ENCODE results near the gene MCAT. TPM values are rescaled to one million over a fixed set of nuclear protein-coding genes. Genes with fewer than 3 reads are reported as not detected.
A peak's percentile ranks its signal among the peaks of the same experiment; 100 is the strongest.

MCAT gene, protein sequence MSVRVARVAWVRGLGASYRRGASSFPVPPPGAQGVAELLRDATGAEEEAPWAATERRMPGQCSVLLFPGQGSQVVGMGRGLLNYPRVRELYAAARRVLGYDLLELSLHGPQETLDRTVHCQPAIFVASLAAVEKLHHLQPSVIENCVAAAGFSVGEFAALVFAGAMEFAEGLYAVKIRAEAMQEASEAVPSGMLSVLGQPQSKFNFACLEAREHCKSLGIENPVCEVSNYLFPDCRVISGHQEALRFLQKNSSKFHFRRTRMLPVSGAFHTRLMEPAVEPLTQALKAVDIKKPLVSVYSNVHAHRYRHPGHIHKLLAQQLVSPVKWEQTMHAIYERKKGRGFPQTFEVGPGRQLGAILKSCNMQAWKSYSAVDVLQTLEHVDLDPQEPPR
- 13.4 and 16.2 TPM in 2 replicates for total RNA-seq

DNA sequence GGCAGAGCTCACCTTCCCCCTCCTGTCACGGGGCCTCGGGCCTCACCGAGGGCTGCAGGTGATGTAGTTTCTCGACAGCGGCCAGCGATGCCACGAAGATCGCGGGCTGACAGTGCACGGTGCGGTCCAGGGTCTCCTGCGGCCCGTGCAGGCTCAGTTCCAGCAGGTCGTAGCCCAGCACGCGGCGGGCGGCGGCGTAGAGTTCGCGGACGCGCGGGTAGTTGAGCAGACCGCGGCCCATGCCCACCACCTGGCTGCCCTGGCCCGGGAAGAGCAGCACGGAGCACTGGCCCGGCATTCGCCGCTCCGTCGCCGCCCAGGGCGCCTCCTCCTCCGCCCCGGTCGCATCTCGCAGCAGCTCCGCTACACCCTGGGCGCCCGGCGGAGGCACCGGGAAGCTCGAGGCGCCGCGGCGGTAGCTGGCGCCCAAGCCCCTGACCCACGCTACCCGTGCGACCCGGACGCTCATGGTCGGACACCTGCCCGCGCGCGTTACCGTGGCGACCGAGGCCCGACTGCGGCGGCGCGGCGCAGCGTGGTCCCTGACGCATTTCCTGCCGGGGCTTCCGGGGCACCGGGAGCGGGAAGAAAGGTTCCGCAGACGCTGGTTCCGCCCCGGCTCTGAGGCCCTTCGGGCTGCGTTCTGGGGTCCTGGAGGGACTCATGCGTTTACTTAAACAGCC lies at the start of gene MCAT:
MCAT (minus strand) TSS at position 519 of the 683 bp plus-strand sequence; CDS start at position 469, 50 bp downstream.
- DNase-seq (ENCODE audit: low read depth, low spot score), result no peak

DNA sequence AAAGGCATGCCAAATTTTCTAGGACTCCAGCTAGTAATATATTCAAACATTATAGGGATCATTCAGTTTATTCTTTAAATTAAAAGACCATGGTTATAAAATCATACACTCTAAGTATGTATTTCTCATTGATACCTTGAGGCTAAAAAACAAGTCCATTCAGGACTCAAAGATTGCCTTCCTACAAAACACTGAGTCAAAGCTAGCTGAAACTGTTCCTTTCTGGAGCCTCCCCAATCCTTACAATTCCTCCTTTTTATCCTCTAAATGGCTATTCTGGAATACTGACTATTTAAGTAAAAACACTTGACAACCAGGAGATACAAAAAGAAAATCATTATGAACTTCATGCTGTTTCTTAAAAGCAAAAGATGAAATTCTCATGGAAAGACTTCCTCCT lies 48.6 kb upstream of the MCAT start:
- no peak for DNase-seq (ENCODE audit: low read depth, low spot score)

DNA sequence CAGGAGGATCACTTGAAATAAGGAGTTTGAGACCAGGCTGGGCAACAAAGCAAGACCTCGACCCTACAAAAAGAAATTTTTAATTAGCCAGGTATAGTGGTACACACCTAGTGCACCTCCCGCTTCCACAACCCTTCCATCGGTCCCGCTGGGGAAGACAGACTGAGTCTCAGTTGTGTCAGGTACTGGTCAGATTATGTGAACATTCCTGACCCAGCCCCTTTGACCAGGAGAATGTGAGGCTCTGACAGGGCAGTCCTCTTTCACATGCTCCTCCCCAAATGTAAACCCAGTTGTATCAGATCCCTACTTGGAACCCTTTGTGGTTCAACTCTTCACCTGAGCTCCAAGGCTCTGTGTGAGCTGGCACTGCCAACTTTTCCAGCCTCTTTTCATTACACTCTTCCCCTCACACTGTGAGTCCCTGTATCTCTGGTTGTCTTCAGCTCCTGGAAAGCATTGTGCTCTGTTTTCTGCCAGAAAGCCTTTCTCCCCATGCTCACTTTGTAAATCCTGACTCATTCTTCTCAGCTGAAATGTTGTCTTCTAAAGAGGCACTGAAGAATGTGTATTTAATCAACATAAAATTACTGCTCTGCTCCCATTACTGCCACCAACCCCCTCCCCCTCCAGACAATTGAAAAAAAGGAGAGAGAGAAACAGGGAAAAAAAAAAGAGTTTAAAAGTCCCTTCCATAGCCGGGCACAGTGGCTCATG lies 45.8 kb upstream of the MCAT start:
- no peak for DNase-seq (ENCODE audit: low read depth, low spot score)

DNA sequence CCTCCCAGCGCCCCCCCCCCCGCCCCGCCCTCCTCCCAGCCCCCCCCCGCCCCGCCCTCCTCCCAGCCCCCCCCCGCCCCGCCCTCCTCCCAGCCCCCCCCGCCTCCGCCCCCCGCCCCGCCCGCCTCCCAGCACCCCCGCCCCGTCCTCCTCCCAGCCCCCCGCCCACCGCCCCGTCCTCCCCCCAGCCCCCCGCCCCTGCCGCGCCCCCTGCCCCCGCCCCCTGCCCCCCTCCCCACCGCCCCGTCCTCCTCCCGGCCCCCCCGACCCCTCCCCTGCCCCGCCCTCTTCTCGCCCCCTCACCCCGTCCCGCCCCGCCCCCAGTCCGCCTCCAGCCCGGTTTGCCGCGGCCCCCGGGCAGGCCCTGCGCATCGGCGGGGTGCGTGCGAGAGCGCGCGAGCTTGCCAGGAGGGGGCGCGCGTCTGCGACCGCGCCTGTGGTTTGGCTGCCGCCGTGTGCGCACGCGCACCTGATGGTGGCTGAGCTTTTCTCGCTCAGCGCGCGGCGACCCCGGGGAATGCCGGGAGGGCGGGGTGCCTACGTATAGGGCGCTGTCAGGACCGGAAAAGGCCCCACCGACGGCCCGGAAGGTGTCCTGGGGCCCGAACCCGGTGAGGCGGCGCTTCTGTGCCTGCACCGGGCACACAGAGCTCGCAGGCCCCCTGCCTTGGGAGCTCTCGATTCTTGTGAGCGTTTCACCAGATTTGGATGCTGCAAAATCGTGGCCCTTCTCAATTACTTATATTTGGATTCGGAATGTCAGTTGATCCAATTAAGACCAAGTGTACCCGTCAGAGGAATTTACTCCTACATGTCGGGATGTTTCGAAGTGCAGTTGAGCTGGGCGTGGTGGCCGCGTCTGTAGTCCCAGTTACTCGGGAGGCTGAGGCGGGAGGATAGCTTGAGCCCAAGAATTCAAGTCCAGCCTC lies 44.2 kb upstream of the MCAT start:
- DNase-seq (ENCODE audit: low read depth, low spot score), result peak; percentile 45

DNA sequence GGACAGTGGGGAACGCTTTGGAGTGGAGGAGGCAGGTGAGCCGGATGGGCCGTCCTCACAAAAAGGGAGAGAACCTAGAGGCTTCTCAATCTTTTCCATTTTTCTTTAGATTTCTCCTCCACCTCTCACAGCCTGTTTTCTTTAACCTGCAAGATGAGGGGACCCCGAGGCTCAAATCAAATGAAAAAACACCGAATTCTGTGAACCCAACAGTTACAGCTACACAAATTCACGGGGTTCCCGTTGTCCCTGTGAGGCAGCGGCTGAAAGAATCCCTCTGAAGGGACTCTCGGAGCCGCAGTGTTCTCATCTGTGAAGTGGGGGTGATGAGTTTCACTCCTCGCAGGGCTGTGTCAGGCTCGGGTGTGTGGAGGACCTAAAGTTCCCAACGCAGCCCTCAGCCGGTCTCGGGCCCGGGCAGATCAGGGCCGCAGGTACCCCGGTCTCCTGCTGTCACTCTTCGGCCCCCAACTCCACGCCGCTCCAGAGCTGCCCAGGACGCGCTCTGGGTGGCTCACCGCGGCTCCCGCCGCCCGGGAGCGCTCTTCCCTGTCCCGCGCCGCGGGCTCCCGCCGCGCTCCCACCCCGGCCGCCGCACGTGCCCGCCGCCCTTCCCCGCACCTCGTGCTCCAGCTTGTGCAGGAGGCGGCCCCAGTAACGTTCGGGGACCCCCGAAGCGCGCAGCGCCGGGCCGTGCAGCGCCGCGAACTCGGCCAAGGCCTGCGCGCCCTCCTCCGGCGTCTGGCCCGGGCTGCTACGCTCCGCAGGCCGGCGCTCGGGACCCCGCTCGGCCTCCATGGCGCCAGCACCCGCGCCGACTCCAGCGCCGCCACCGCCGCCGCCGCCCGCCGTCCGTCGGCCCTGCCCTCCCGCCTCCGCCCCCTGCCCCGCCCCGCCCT lies 43.3 kb upstream of the MCAT start, which contains the start of gene TTLL12:
TTLL12 (minus strand) TSS at position 863 of the 899 bp plus-strand sequence; CDS start at position 798, 65 bp downstream.
- no peak for DNase-seq (ENCODE audit: low read depth, low spot score)

DNA sequence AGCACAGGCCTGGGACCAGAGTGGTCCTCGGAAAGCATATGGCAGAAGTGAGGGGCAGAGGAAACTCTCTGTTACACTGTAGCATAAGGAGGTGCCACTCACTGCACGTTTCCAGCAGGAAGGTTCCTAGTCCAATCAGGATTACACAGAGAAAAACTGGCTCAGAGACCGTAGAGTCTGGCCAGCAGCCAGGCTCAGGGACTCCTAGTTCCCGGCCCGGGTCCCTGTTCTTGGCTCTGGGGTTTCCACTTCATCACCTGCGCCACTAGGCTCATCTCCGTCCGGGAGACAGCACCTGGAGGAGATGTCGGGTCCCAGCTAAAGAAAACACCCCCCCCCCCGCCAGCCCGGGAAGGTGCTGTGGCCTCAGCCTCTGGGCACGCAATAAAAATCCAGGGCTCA lies 42.7 kb upstream of the MCAT start:
- DNase-seq (ENCODE audit: low read depth, low spot score), result no peak

DNA sequence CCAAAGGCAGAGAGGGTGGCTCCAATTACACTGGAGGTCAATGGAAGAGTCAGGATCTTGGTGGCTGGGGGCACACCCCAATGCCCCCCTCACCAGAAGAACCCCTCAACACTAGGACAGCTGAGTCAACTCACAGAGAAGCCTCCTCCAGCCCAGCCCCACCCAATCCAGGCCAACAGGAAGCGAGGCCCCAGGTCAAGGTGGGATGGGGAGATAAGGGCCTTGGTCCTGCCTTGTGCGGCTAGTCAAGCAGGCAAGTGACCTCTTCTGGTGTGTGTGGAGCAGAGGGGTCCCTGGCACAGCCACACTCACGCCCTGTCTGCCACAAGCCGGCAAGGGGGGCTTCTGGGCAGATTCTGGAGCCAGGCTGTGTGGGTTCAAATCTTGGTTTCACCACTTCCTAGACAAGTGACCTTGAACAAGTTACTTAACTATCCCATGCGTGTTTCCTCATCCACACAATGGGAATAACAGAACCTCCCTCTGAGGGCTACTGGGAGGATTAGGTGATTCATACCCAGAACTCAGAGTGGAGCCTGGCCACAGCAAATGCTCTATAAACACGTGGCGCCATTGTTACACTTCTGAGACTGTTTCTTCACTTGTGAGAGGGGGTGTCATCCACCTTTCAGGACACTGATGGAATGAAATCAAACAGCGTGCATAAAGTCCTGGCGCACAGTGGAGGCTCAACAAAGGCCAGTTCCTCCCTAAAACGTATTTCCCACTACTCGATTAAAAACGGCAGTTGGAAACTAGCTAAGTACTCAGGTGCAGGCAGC lies 40.5 kb upstream of the MCAT start:
- peak; percentile 39 for DNase-seq (ENCODE audit: low read depth, low spot score)

DNA sequence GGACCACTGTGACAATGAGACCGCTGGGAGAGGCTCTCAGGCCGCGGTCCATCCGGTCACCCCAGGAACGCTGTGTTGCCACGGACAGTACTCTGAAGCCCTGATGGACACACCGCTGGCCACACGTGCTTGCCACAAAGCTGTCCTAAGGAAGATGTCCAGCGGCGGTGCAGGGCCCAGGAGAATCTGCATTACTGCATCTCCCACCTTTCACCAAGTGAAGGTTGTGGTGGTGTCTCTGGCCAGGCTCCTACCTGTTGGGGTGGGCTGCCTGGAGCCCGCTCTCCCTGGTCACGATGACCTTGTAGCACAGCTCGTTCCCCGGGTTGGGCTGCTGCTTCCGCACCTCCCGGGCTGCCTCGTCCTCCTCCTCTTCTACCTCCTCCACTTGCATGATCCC lies 39.5 kb upstream of the MCAT start:
- no peak for DNase-seq (ENCODE audit: low read depth, low spot score)

DNA sequence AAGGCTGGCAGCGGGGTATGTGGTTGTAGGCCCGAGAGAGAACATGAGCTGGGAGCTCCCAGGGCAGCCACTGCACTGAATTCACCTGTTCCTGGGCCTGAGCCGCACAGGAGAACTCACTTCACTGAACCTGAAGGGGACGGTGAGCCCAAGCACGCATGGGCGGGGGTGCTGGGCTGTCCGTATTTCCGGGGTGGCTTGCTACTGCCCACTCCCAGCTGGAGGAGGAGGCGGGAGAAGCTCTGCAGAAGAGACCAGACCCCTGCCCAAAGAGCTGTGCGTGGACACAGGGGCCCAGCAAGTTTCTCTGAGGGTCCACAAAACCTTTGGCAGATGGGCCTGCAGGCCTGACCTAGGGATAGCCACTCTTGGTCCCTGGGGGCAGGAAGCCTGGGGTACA lies 38.9 kb upstream of the MCAT start:
- DNase-seq (ENCODE audit: low read depth, low spot score), result no peak

DNA sequence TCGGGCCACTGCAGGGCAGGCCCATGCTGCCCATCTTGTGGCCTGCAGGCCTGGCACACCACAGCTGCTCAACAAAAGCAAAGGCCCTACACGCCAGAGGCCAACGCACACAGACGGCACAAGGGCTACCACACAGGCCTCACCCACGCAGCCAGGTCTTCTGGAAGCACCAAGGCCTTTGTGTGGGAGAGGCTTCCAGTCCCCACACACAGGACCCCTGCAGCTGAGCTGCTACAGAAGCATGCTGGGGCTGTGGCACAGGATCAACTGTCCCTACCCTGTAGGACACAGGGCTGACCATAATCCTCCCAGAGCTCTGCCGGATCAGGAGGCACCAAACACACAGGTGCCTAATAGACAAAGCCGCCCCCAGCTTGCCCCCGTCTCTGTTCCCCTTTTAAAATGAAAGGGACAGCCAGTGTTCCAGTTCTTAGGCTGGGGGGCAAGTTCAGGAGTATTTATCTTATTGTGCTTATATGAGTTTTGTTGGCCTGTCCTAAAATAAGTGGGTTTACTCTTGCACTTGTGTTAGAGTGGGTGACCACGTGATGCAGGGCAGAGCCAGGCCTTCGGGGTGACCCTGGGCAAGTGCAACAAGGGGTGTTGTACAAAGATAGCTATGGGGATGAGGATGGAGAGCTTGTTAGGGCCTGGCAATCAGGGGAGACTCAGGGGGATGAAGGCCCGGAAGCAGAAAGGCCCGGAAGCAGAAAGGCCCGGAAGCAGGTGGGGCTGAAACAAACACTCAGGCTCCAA lies 38.3 kb upstream of the MCAT start:
- DNase-seq (ENCODE audit: low read depth, low spot score), result no peak

DNA sequence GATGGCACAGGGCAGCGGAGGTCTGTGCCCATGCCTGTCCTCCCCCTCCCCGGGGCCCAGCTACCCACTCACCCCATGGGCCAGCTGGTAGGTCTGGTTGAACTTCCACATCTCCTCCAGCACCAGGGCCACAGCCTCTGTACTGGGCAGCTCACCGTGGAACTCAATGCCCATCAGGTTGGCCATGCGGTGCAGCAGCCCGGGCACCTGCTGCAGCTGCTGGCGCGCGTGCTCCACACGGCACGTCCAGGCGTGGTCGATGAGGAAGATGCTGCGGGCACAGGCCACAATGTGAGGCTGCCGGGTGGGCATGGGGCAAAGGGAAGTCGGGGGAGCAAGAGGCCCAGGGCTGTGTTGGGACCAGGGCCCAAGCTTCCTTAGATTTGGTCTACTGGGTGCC lies 37.5 kb upstream of the MCAT start:
- no peak for DNase-seq (ENCODE audit: low read depth, low spot score)

DNA sequence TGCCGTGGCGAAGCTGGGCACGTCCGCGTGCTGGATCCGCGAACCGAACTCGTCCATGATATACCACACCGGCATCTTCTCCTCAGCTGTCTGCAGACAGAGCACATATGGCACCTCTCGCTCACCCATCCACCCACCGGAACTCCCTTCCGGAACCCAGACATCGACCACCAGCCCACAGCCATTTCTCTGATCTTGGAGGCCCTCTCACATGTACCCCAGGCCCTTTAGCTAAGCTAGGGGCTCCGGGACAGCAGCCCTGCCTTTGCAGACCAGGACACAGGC lies 36.7 kb upstream of the MCAT start:
- DNase-seq (ENCODE audit: low read depth, low spot score), result no peak

DNA sequence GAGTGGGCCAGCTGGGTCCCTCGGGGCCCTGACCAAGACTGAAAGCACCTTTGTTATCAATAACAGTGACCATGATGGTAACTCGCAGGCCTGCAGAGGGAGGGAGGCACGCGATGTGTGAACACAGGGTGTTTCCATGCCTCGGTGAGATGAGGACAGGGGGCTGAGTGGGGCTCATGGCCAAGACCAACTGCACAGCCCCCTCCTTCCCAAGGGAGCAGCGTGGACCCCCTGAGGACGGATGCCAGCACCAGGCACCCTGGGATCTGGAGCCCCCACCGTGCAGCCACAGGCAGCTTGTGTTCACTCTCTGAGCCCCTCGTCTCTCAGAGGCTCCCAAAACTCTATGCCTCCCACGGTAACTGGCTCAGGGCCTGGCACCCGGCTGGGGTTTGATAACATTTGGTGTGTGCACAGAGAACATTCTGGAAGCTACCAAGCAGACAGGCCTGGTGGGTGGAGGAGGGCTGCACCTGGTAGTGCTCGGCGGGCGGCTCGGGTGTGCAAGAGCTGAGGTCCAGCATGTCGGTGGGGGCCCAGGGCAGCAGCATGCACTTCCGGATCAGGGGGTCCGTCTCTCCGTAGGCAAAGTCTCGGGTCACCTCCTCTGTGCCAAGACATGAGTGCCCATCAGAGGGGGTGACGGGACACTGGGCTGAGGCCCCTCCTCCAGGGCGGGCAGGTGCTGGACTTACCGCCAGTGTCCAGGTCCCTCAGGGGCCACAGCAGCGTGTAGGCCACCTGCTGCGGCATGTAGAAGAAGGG lies 36.1 kb upstream of the MCAT start:
- DNase-seq (ENCODE audit: low read depth, low spot score), result no peak

DNA sequence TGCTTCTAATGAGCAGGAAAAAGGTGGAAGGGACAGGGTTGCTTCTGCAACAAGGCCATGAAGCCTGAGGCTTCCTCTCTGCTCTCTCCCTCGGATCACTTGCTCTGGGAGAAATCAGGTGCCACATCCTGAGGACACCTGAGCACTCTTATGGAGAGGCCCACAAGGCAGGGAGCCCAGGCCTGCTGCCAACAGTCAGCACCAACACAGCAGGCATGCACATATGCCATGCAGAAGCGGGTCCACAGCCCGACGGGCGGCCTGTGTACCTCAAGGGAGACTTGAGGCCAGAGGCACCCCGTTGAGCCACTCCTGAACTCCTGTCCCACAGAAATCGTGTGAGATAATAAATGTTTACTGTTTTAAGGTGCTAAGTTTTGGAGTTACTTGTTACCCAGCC lies 34.3 kb upstream of the MCAT start:
- DNase-seq (ENCODE audit: low read depth, low spot score), result no peak

DNA sequence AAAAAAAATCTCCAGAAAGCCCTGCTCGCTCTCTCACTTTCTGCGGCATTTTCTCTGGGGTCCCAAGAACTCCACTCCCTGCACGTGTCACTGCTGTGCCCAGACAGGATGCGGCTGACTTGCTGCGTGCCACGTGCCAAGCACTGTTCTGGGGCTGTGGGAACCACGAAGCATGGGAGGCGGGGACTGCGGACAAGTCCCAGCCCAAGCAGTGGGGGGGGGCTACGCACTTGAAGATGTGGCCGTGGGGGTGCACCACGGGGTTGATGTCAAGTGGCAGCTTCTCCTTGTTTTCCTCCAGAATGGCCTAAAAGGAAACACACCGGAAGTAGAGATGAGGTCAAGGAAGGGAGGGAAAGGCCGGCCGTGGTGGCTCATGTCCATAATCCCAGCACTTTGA lies 32.9 kb upstream of the MCAT start:
- DNase-seq (ENCODE audit: low read depth, low spot score), result no peak

DNA sequence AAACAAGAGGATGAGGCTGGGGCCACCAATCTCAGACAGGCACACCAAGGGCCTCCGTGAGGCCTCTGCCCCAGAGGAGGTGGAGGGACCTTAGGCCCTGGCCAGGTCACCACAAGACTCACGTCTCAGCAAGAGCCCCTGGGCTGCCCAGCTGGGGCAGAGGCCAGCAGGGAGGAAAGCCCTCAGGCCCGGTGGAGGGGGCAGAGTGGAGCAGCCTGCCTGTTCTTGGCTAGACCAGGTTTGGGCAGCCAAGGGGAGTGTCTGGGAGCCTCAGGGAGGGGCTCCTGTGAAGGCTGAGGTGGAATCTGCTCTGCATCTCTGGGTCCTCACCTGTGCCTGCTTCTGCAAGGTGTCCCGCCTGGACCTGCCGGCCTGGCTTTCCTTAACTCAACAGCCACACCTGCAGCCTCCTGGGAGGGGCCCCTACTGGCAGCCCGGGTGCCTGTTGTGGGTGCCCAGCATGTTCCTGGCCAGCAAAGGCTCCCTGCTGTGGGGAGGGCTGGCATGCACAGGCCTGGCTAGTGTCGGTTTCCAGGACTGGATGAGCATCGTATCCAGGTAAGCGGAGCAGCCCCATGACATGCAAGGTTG lies 31.8 kb upstream of the MCAT start:
- no peak for DNase-seq (ENCODE audit: low read depth, low spot score)

DNA sequence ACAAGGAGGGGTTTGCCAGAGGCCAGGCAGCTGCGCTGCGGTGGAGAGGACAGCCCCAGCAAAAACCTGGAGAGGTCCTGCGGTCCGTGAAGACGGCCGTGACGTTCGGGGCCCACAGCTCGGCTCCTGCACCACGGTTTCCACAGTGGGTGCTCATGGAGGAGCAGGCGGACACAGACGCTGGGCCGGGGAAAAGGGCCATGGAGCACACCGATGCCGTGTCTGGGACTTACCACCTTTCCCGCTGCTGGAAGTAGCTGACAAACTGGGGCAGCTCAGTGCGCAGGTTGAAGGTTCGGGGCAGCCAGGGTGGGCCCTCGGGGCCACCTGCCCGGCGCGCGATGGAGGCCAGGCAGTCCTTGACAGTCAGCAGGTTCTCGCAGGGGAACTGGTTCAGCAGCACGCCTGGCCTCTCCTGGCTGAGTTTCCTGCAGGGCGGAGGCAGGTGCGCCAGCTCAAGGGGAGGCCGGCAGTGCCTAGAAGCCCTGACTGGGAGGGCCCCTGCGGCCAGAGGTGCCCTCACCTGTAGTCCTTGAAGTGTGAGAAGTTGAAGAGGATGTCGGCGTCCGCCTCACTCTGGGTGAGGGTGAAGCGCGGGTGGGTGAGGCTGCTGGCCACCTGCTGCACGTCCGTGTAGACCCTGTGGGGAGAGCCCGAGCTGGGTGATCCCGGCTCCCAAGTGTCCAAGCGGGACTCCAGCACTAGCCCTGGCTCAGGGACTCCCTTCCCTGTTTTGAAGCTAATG lies 30.9 kb upstream of the MCAT start:
- DNase-seq (ENCODE audit: low read depth, low spot score), result no peak

Measured in pulmonary artery endothelial cell (primary cell).